ENCODE data around the gene BAIAP3.

BAIAP3 gene

DNA sequence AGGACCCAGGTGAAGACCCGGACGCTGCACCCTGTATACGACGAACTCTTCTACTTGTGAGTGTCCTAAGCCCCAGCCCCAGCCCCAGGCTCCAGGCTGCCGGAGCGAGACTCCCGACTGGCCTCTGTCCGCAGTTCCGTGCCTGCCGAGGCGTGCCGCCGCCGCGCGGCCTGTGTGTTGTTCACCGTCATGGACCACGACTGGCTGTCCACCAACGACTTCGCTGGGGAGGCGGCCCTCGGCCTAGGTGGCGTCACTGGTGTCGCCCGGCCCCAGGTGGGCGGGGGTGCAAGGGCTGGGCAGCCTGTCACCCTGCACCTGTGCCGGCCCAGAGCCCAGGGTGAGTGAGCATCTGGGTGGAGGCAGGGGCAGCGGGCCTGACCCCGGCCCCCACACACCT is 14.5 kb downstream of the BAIAP3 start:
- Histone ChIP-seq H4K20me1 (ENCODE audit: control insufficient read depth, insufficient read depth, low read depth, low read length) (0 out of 2 replicates have a peak, but pooled peaks cover 4% of the 10 kb centered on the region), H3K79me2 (ENCODE audit: control insufficient read depth, low read length) (peaks cover 25% of the 10 kb centered on the region), H3K4me1 (ENCODE audit: control insufficient read depth, low read length) (peaks cover 21% of the 10 kb centered on the region), H3K9me2 (replicated peaks; ENCODE audit: control insufficient read depth, low read length) (no peaks in the 10 kb centered on the region), H3K4me3 (ENCODE audit: low read length) (no peak overlapping the region), H3K36me3 (ENCODE audit: control insufficient read depth, low read length) (peaks cover 13% of the 10 kb centered on the region; the same call in 1 of the 2 replicates), H3K9me3 (ENCODE audit: control insufficient read depth, insufficient read depth, low read length) (no peaks in the 10 kb centered on the region), H3K4me2 (ENCODE audit: low read length) (no peak overlapping the region), H3F3A (ENCODE audit: control insufficient read depth, insufficient read depth) (no peaks in the 10 kb centered on the region), H3K27me3 (ENCODE audit: control insufficient read depth, low read length) (no peaks in the 10 kb centered on the region), H3K27ac (ENCODE audit: low read depth, low read length) (no peak overlapping the region)
- no peak for TF ChIP-seq EZH2phosphoT487 (IDR thresholded peaks at IDR 0.05; ENCODE audit: borderline replicate concordance, low read length)
- TF ChIP-seq, protein P1, sequence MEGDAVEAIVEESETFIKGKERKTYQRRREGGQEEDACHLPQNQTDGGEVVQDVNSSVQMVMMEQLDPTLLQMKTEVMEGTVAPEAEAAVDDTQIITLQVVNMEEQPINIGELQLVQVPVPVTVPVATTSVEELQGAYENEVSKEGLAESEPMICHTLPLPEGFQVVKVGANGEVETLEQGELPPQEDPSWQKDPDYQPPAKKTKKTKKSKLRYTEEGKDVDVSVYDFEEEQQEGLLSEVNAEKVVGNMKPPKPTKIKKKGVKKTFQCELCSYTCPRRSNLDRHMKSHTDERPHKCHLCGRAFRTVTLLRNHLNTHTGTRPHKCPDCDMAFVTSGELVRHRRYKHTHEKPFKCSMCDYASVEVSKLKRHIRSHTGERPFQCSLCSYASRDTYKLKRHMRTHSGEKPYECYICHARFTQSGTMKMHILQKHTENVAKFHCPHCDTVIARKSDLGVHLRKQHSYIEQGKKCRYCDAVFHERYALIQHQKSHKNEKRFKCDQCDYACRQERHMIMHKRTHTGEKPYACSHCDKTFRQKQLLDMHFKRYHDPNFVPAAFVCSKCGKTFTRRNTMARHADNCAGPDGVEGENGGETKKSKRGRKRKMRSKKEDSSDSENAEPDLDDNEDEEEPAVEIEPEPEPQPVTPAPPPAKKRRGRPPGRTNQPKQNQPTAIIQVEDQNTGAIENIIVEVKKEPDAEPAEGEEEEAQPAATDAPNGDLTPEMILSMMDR (IDR thresholded peaks at IDR 0.05; ENCODE audit: low read depth, low read length, poor library complexity, severe bottlenecking): no peak

DNA sequence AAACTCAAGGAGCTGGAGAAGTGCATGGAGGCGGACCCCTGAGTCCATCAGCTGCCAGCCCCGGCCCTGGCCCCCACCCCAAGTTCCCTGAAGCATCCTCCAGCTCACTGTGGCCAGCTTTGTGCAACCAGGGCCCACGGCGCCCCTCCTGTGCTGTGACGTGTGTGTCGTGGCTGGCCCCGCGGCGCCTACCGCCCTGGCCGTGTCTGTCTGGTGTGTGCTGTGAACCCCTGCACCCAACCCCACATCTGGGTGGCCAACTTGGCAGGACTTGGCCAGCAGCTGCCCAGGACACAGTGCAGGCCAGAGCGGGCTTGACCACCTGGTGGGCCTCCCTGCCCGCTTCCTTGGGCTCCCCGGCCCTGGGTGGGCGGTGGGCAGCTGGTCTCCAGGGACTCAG is 15.0 kb downstream of the BAIAP3 start:
- Histone ChIP-seq H3K9me2 (replicated peaks; ENCODE audit: control insufficient read depth, low read length) (no peaks in the 10 kb centered on the region), H3K4me2 (ENCODE audit: low read length) (no peak overlapping the region), H3K4me3 (ENCODE audit: low read length) (no peak overlapping the region), H3K79me2 (ENCODE audit: control insufficient read depth, low read length) (peaks cover 30% of the 10 kb centered on the region), H3K27me3 (ENCODE audit: control insufficient read depth, low read length) (no peaks in the 10 kb centered on the region), H3K27ac (ENCODE audit: low read depth, low read length) (no peak overlapping the region), H3K9me3 (ENCODE audit: control insufficient read depth, insufficient read depth, low read length) (no peaks in the 10 kb centered on the region), H3F3A (ENCODE audit: control insufficient read depth, insufficient read depth) (no peaks in the 10 kb centered on the region), H3K36me3 (ENCODE audit: control insufficient read depth, low read length) (peaks cover 13% of the 10 kb centered on the region; the same call in 1 of the 2 replicates), H4K20me1 (ENCODE audit: control insufficient read depth, insufficient read depth, low read depth, low read length) (0 out of 2 replicates have a peak, but pooled peaks cover 2% of the 10 kb centered on the region), H3K4me1 (ENCODE audit: control insufficient read depth, low read length) (peaks cover 16% of the 10 kb centered on the region)
- TF ChIP-seq EZH2phosphoT487 (IDR thresholded peaks at IDR 0.05; ENCODE audit: borderline replicate concordance, low read length): no peak
- TF ChIP-seq, protein P1 (IDR thresholded peaks at IDR 0.05; ENCODE audit: low read depth, low read length, poor library complexity, severe bottlenecking): no peak

DNA sequence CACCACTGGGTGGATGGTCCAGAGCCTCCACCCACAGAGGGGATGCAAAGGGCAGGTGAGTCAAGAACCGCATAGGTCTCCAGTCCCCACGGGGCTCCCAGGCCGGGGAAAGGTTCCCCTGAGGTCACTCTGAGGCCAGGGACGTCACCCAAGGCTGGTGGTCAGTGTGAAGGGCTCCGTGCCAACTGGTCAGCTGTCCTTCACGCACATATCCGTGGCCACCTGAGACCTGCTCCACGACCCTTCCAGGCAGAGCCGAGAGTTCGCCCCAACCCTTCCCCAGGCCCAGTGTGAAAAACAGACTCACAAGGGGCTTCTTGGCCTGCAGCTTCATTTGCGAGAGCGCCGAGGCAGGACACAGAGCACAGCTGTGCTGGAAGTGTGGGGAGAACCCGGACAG is 15.5 kb downstream of the BAIAP3 start:
- Histone ChIP-seq H3K9me2 (replicated peaks; ENCODE audit: control insufficient read depth, low read length) (no peaks in the 10 kb centered on the region), H3F3A (ENCODE audit: control insufficient read depth, insufficient read depth) (no peaks in the 10 kb centered on the region), H3K79me2 (ENCODE audit: control insufficient read depth, low read length) (peaks cover 34% of the 10 kb centered on the region), H4K20me1 (ENCODE audit: control insufficient read depth, insufficient read depth, low read depth, low read length) (no peaks in the 10 kb centered on the region), H3K4me1 (ENCODE audit: control insufficient read depth, low read length) (peaks cover 13% of the 10 kb centered on the region), H3K27ac (ENCODE audit: low read depth, low read length) (no peak overlapping the region), H3K4me2 (ENCODE audit: low read length) (no peak overlapping the region), H3K27me3 (ENCODE audit: control insufficient read depth, low read length) (no peaks in the 10 kb centered on the region), H3K9me3 (ENCODE audit: control insufficient read depth, insufficient read depth, low read length) (no peaks in the 10 kb centered on the region), H3K4me3 (ENCODE audit: low read length) (no peak overlapping the region), H3K36me3 (ENCODE audit: control insufficient read depth, low read length) (peaks cover 13% of the 10 kb centered on the region; the same call in 1 of the 2 replicates)
- TF ChIP-seq, protein P1 (IDR thresholded peaks at IDR 0.05; ENCODE audit: low read depth, low read length, poor library complexity, severe bottlenecking): no peak
- no peak for TF ChIP-seq EZH2phosphoT487 (IDR thresholded peaks at IDR 0.05; ENCODE audit: borderline replicate concordance, low read length)

Data from DOHH2 (cell line).